Activated CD4-positive, alpha-beta T cell treated with anti-CD3 and anti-CD28 coated beads for 36 hours (primary cell): ENCODE data around the gene HTR4. TPM values are rescaled to one million over a fixed set of nuclear protein-coding genes. Genes with fewer than 3 reads are reported as not detected.
A peak's percentile ranks its signal among the peaks of the same experiment; 100 is the strongest.

Source experiments
- ATAC-seq: fragments of 200-7000 bp; cut with Tn5 transposase; one replicate; pipeline ENCODE4 v1.10.0; 2021; ENCODE audit warnings: mild to moderate bottlenecking, moderate library complexity
- CTCF ChIA-PET: fragments of 350-600 bp; sonication (Branson Sonifier 250); formaldehyde crosslinking; loops from one replicate; lab custom pipeline; 2021; ENCODE audit warnings: antibody characterized with exemption; lab: Charles Lee
- POLR2A ChIA-PET: fragments of 350-600 bp; sonication (Branson Sonifier 250); formaldehyde crosslinking; loops from one replicate; lab custom pipeline; 2021; ENCODE audit warnings: antibody characterized with exemption, inconsistent platforms; lab: Charles Lee
- DNase-seq: peaks from one replicate; pipeline ENCODE4 v3.0.0-alpha.2; 2020
- H3K27ac Mint-ChIP-seq: one replicate; pipeline ENCODE4 v1.8.0; 2021; ENCODE audit warnings: mixed read lengths
- H3K27me3 Mint-ChIP-seq: one replicate; pipeline ENCODE4 v1.8.0; 2021; ENCODE audit warnings: mixed read lengths
- H3K36me3 Mint-ChIP-seq: one replicate; pipeline ENCODE4 v1.8.0; 2021; ENCODE audit warnings: low read depth, mixed read lengths
- H3K4me1 Mint-ChIP-seq: one replicate; pipeline ENCODE4 v1.8.0; 2021; ENCODE audit warnings: mixed read lengths
- H3K4me3 Mint-ChIP-seq: one replicate; pipeline ENCODE4 v1.8.0; 2021; ENCODE audit warnings: mild to moderate bottlenecking, moderate library complexity, mixed read lengths
- H3K9me3 Mint-ChIP-seq: one replicate; pipeline ENCODE4 v1.8.0; 2021; ENCODE audit warnings: low read depth, mixed read lengths
- intact Hi-C, 2 experiments: fragments of 100-400 bp; cut with DNase I in 1 of 2; cut with micrococcal nuclease in 1 of 2; formaldehyde crosslinking; loops; one replicate each; pipeline versions ENCODE4 v1.14.2 to v1.15.1; 2022 to 2024; cut with DNase I, micrococcal nuclease
- total RNA-seq, 2 experiments: library from RNA; stranded (reverse); gene quantifications; one replicate each; pipeline ENCODE4 v1.2.3, GENCODE V29; 2021

The HTR4 gene
- total RNA-seq, 2 experiments from 2014 or later: not detected

GRCh38 chr5:148452499-148453193 is 201.7 kb downstream of the HTR4 start:
- no peak for ATAC-seq
- Mint-ChIP-seq H3K4me1 (no peaks in the 10 kb centered on the region), H3K9me3 (no peaks in the 10 kb centered on the region), H3K27me3 (peaks cover 14% of the 10 kb centered on the region), H3K27ac (no peak overlapping the region), H3K4me3 (no peak overlapping the region), H3K36me3 (no peaks in the 10 kb centered on the region)
- DNase-seq: no peak
- ChIA-PET CTCF (interaction anchor here (0.6 to 1.5 kb wide), 7 partner anchors 9 to 451 kb away, joined by 3 to 7 read pairs (median 3); no protein-coding TSS in a partner anchor), POLR2A (no interaction called here)
- intact Hi-C loops: no loop called here

DNA sequence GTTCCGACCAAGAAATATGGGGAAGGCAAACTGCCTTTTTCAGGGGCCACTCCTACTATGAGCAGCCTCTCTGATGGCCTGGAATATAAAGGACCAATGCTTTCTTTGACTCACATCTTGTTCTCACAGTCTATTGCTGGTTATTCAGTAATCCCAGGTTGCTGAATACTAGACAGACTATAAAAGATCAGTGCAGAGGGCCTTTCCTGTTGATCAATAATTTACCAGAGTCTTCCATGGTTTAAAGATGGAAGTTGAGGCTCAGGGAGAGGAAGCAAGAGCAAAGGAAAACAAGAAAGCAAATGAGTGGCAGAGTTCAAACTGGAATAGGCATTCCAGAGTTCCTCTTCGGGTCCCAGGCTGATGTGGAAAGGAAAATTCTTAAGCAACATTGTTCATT is 207.7 kb downstream of the HTR4 start:
- no peak overlapping the region for H3K27ac Mint-ChIP-seq
- CTCF ChIA-PET: interaction anchor here (8.9 kb wide), 1 partner anchor 286 kb away, joined by 198 read pairs; no protein-coding TSS in a partner anchor
- no peaks in the 10 kb centered on the region for H3K9me3 Mint-ChIP-seq
- peaks cover 5% of the 10 kb centered on the region for H3K36me3 Mint-ChIP-seq
- intact Hi-C loops: loop anchor here in 1 of 2 experiments (10.0 kb wide), 1 partner anchor 668 kb away; no protein-coding TSS in a partner anchor
- POLR2A ChIA-PET: no interaction called here
- H3K4me3 Mint-ChIP-seq: no peak overlapping the region
- no peak for DNase-seq
- ATAC-seq: no peak
- no peaks in the 10 kb centered on the region for H3K4me1 Mint-ChIP-seq
- no peaks in the 10 kb centered on the region for H3K27me3 Mint-ChIP-seq

GRCh38 chr5:148445578-148445977 is 208.7 kb downstream of the HTR4 start:
- Mint-ChIP-seq H3K36me3 (peaks cover 6% of the 10 kb centered on the region), H3K4me1 (no peaks in the 10 kb centered on the region), H3K4me3 (no peak overlapping the region), H3K27ac (no peak overlapping the region), H3K9me3 (no peaks in the 10 kb centered on the region), H3K27me3 (no peaks in the 10 kb centered on the region)
- ChIA-PET POLR2A (no interaction called here), CTCF (interaction anchor here (0.6 to 8.9 kb wide), 2 partner anchors 287 to 369 kb away, joined by 3 to 198 read pairs; no protein-coding TSS in a partner anchor)
- ATAC-seq: no peak
- intact Hi-C loops: loop anchor here in 1 of 2 experiments (2.0 to 10.0 kb wide), 2 partner anchors 37 to 669 kb away; no protein-coding TSS in a partner anchor
- no peak for DNase-seq

DNA sequence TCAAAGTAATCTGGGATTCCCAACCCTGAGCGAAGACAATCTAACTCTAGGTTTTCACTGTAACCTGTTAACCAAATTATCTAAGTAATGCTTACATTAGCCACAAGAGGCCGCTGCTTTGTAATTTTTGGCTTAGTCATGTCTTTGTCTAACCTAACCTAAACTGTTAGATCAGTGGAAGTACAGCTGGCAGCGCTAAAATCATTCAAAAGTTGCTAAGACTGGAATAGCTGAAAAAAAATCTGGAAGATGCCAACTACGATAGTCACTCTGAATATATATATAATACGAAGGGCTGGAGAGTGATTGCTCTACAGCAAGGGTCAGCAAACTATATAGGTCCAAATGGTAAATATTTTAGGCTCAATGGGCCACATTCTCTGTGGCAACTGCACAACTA is 210.3 kb downstream of the HTR4 start:
- peak; percentile 83 for ATAC-seq
- peak; percentile 63 for DNase-seq
- H3K9me3 Mint-ChIP-seq: no peaks in the 10 kb centered on the region
- intact Hi-C loops: loop anchor here (1.0 to 10.0 kb wide), 7 partner anchors 39 to 673 kb away; no protein-coding TSS in a partner anchor
- H3K27ac Mint-ChIP-seq: no peak overlapping the region
- H3K4me3 Mint-ChIP-seq: no peak overlapping the region
- H3K4me1 Mint-ChIP-seq: no peaks in the 10 kb centered on the region
- ChIA-PET CTCF (interaction anchor here (0.6 to 8.9 kb wide), 14 partner anchors 9 to 410 kb away, joined by 3 to 198 read pairs (median 4); no protein-coding TSS in a partner anchor), POLR2A (no interaction called here)
- H3K27me3 Mint-ChIP-seq: no peaks in the 10 kb centered on the region
- H3K36me3 Mint-ChIP-seq: peaks cover 12% of the 10 kb centered on the region

- Mint-ChIP-seq H3K4me1 (no peaks in the 10 kb centered on the region), H3K9me3 (no peaks in the 10 kb centered on the region), H3K27me3 (no peaks in the 10 kb centered on the region), H3K4me3 (no peak overlapping the region), H3K27ac (no peak overlapping the region), H3K36me3 (peaks cover 16% of the 10 kb centered on the region)
- CTCF ChIA-PET: interaction anchor here (0.7 to 8.9 kb wide), 15 partner anchors 11 to 592 kb away, joined by 3 to 198 read pairs (median 5); no protein-coding TSS in a partner anchor
- DNase-seq: no peak
- no peak for ATAC-seq
- intact Hi-C loops: loop anchor here (5.0 to 10.0 kb wide), 3 partner anchors 594 to 674 kb away; no protein-coding TSS in a partner anchor
- POLR2A ChIA-PET: no interaction called here
Observed at GRCh38 chr5:148443241-148443640, 211.1 kb downstream of the HTR4 start.

GRCh38 chr5:148438933-148439332 is 215.4 kb downstream of the HTR4 start:
- intact Hi-C loops: no loop called here
- CTCF ChIA-PET: interaction anchor here (8.9 kb wide), 1 partner anchor 293 kb away, joined by 198 read pairs; no protein-coding TSS in a partner anchor

DNA sequence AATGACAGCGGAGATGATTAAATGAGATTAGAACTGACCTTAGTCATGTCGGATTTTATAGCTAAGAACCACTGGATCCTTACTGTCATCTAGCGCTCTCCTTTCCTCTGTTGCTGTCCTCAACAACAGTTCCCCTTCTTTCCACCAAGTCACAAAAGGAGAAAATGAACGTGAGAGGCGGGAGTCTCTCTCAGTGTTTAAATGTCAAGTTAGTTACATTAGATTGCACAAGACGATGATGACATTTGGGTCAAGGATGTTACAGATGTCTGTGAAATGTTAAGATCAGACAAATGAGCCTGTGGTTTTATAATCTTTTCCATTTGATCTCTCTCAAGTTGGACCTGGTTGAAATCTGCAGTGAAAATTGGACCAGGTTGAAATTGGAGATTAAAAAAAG is 217.1 kb downstream of the HTR4 start:
- ATAC-seq (peak; percentile 78), DNase-seq (no peak)
- peak overlapping the region; percentile 56 for H3K4me3 Mint-ChIP-seq
- H3K9me3 Mint-ChIP-seq: no peaks in the 10 kb centered on the region
- H3K27me3 Mint-ChIP-seq: no peaks in the 10 kb centered on the region
- H3K36me3 Mint-ChIP-seq: peaks cover 41% of the 10 kb centered on the region
- intact Hi-C loops: no loop called here
- ChIA-PET CTCF (interaction anchor here (1.6 kb wide), 1 partner anchor 293 kb away, joined by 10 read pairs; no protein-coding TSS in a partner anchor), POLR2A (no interaction called here)
- peak overlapping the region; percentile 89 for H3K27ac Mint-ChIP-seq
- peaks cover 7% of the 10 kb centered on the region for H3K4me1 Mint-ChIP-seq

More at GRCh38 chr5:148438933-148439332, 215.4 kb downstream of the HTR4 start:
- Mint-ChIP-seq H3K27me3 (no peaks in the 10 kb centered on the region), H3K27ac (peak overlapping the region; percentile 56), H3K4me1 (peaks cover 7% of the 10 kb centered on the region), H3K36me3 (peaks cover 37% of the 10 kb centered on the region), H3K4me3 (no peak overlapping the region), H3K9me3 (no peaks in the 10 kb centered on the region)
- DNase-seq (no peak), ATAC-seq (no peak)
- POLR2A ChIA-PET: no interaction called here

- ChIA-PET POLR2A (no interaction called here), CTCF (interaction anchor here (1.6 kb wide), 1 partner anchor 295 kb away, joined by 10 read pairs; no protein-coding TSS in a partner anchor)
- ATAC-seq (no peak), DNase-seq (no peak)
- intact Hi-C loops: no loop called here
- Mint-ChIP-seq H3K9me3 (no peaks in the 10 kb centered on the region), H3K4me3 (no peak overlapping the region), H3K36me3 (peaks cover 41% of the 10 kb centered on the region), H3K27ac (no peak overlapping the region), H3K27me3 (no peaks in the 10 kb centered on the region), H3K4me1 (peaks cover 7% of the 10 kb centered on the region)
Observed at GRCh38 chr5:148436029-148436428, 218.3 kb downstream of the HTR4 start.

DNA sequence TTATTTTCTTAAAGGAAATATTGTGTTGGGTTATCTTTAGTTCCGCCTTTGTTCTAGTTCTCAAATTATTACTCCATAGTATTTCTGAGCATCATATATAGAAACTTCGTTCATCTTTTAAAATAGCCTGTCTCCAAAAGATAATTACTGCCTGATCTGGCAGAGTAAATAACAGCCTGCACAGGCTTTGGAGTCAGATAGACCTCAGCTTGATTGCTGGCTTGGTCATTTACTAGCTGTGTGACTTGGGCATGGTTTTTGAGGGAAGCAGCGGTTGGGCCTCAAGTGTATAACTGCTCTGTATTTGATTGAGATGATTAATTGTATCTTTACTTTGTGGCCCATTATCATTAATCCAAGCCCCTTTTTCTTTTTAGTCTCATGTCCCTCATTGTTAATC is 220.5 kb downstream of the HTR4 start:
- intact Hi-C loops: no loop called here
- peaks cover 15% of the 10 kb centered on the region for H3K4me1 Mint-ChIP-seq
- peaks cover 39% of the 10 kb centered on the region for H3K36me3 Mint-ChIP-seq
- CTCF ChIA-PET: no interaction called here
- ATAC-seq (no peak), DNase-seq (no peak)
- no peaks in the 10 kb centered on the region for H3K9me3 Mint-ChIP-seq
- no peaks in the 10 kb centered on the region for H3K27me3 Mint-ChIP-seq
- no peak overlapping the region for H3K4me3 Mint-ChIP-seq
- H3K27ac Mint-ChIP-seq: no peak overlapping the region
- POLR2A ChIA-PET: no interaction called here
